ENCODE results near the gene FGF14.

Gene FGF14

GRCh38 chr13:101783554-101783953 is 618.3 kb downstream of the FGF14 start:
- H3K9me3 ChIP-seq = no peaks in the 10 kb centered on the region
- H3K27ac ChIP-seq = no peak overlapping the region
- H4K20me1 ChIP-seq = no peaks in the 10 kb centered on the region
- no peaks in the 10 kb centered on the region for H3K4me1 ChIP-seq
- no peak overlapping the region for H3K4me2 ChIP-seq
- no peak overlapping the region for H3K9ac ChIP-seq
- H3K4me3 ChIP-seq = no peak overlapping the region
- no peaks in the 10 kb centered on the region for H3K27me3 ChIP-seq
- no peaks in the 10 kb centered on the region for H3K36me3 ChIP-seq
- TF ChIP-seq Cebpa-rat (IDR thresholded peaks at IDR 0.05) = no peak

- no peaks in the 10 kb centered on the region for H3K27me3 ChIP-seq
- no peak overlapping the region for H3K4me2 ChIP-seq
- H3K4me1 ChIP-seq = no peaks in the 10 kb centered on the region
- H3K36me3 ChIP-seq = no peaks in the 10 kb centered on the region
- no peak overlapping the region for H3K4me3 ChIP-seq
- TF ChIP-seq Cebpa-rat (IDR thresholded peaks at IDR 0.05) = no peak
- H3K27ac ChIP-seq = no peak overlapping the region
- H4K20me1 ChIP-seq = no peaks in the 10 kb centered on the region
- H3K9ac ChIP-seq = no peak overlapping the region
- no peaks in the 10 kb centered on the region for H3K9me3 ChIP-seq
Measured at GRCh38 chr13:101780211-101780610, 621.6 kb downstream of the FGF14 start.

- no peak overlapping the region for H3K4me2 ChIP-seq
- H4K20me1 ChIP-seq = no peaks in the 10 kb centered on the region
- no peak for TF ChIP-seq Cebpa-rat (IDR thresholded peaks at IDR 0.05)
- no peaks in the 10 kb centered on the region for H3K27me3 ChIP-seq
- no peak overlapping the region for H3K9ac ChIP-seq
- H3K4me1 ChIP-seq = no peaks in the 10 kb centered on the region
- H3K36me3 ChIP-seq = no peaks in the 10 kb centered on the region
- no peak overlapping the region for H3K4me3 ChIP-seq
- H3K27ac ChIP-seq = no peak overlapping the region
- no peaks in the 10 kb centered on the region for H3K9me3 ChIP-seq
Measured at GRCh38 chr13:101779147-101779546, 622.7 kb downstream of the FGF14 start.

GRCh38 chr13:101775267-101775666 is 626.6 kb downstream of the FGF14 start:
- TF ChIP-seq Cebpa-rat (IDR thresholded peaks at IDR 0.05) = no peak
- Histone ChIP-seq H4K20me1 (no peaks in the 10 kb centered on the region), H3K4me3 (no peak overlapping the region), H3K4me2 (no peak overlapping the region), H3K9me3 (no peaks in the 10 kb centered on the region), H3K27ac (no peak overlapping the region), H3K27me3 (no peaks in the 10 kb centered on the region), H3K4me1 (no peaks in the 10 kb centered on the region), H3K9ac (no peak overlapping the region), H3K36me3 (no peaks in the 10 kb centered on the region)

- Histone ChIP-seq H3K9ac (no peak overlapping the region), H3K36me3 (no peaks in the 10 kb centered on the region), H3K4me1 (no peaks in the 10 kb centered on the region), H3K4me3 (no peak overlapping the region), H3K4me2 (no peak overlapping the region), H3K27ac (no peak overlapping the region), H4K20me1 (no peaks in the 10 kb centered on the region), H3K27me3 (no peaks in the 10 kb centered on the region), H3K9me3 (no peaks in the 10 kb centered on the region)
- TF ChIP-seq Cebpa-rat (IDR thresholded peaks at IDR 0.05) = no peak
Measured at GRCh38 chr13:101774393-101774792, 627.5 kb downstream of the FGF14 start.

- no peaks in the 10 kb centered on the region for H3K27me3 ChIP-seq
- H3K4me2 ChIP-seq = no peak overlapping the region
- no peak overlapping the region for H3K4me3 ChIP-seq
- no peaks in the 10 kb centered on the region for H3K36me3 ChIP-seq
- TF ChIP-seq Cebpa-rat (IDR thresholded peaks at IDR 0.05) = no peak
- no peaks in the 10 kb centered on the region for H4K20me1 ChIP-seq
- H3K9ac ChIP-seq = no peak overlapping the region
- no peak overlapping the region for H3K27ac ChIP-seq
- no peaks in the 10 kb centered on the region for H3K9me3 ChIP-seq
- no peaks in the 10 kb centered on the region for H3K4me1 ChIP-seq
Measured at GRCh38 chr13:101773062-101773461, 628.8 kb downstream of the FGF14 start.

- no peak for TF ChIP-seq Cebpa-rat (IDR thresholded peaks at IDR 0.05)
- Histone ChIP-seq H3K4me1 (no peaks in the 10 kb centered on the region), H3K27me3 (no peaks in the 10 kb centered on the region)
Measured at GRCh38 chr13:101767131-101767530, 634.7 kb downstream of the FGF14 start.

GRCh38 chr13:101763191-101763590 is 638.7 kb downstream of the FGF14 start:
- Histone ChIP-seq H3K9me3 (no peaks in the 10 kb centered on the region), H3K36me3 (no peaks in the 10 kb centered on the region), H3K4me1 (no peaks in the 10 kb centered on the region), H4K20me1 (no peaks in the 10 kb centered on the region), H3K9ac (no peak overlapping the region), H3K27me3 (no peaks in the 10 kb centered on the region), H3K27ac (no peak overlapping the region), H3K4me3 (no peak overlapping the region), H3K4me2 (no peak overlapping the region)
- TF ChIP-seq Cebpa-rat (IDR thresholded peaks at IDR 0.05) = no peak

More at GRCh38 chr13:101767131-101767530, 634.7 kb downstream of the FGF14 start:
- Histone ChIP-seq H3K27ac (no peak overlapping the region), H3K9me3 (no peaks in the 10 kb centered on the region), H3K4me3 (no peak overlapping the region), H3K9ac (no peak overlapping the region), H4K20me1 (no peaks in the 10 kb centered on the region), H3K36me3 (no peaks in the 10 kb centered on the region), H3K4me2 (no peak overlapping the region)

- H3K9ac ChIP-seq = no peak overlapping the region
- no peaks in the 10 kb centered on the region for H3K27me3 ChIP-seq
- H3K4me3 ChIP-seq = no peak overlapping the region
- no peak overlapping the region for H3K27ac ChIP-seq
- H3K9me3 ChIP-seq = no peaks in the 10 kb centered on the region
- no peak for TF ChIP-seq Cebpa-rat (IDR thresholded peaks at IDR 0.05)
- no peak overlapping the region for H3K4me2 ChIP-seq
- H3K36me3 ChIP-seq = no peaks in the 10 kb centered on the region
- H4K20me1 ChIP-seq = no peaks in the 10 kb centered on the region
- no peaks in the 10 kb centered on the region for H3K4me1 ChIP-seq
Measured at GRCh38 chr13:101757446-101758039, 644.3 kb downstream of the FGF14 start.

GRCh38 chr13:101755228-101755887 is 646.5 kb downstream of the FGF14 start:
- no peaks in the 10 kb centered on the region for H3K9me3 ChIP-seq
- H3K27ac ChIP-seq = no peak overlapping the region
- H3K9ac ChIP-seq = no peak overlapping the region
- H4K20me1 ChIP-seq = no peaks in the 10 kb centered on the region
- H3K4me1 ChIP-seq = no peaks in the 10 kb centered on the region
- no peak for TF ChIP-seq Cebpa-rat (IDR thresholded peaks at IDR 0.05)
- H3K4me2 ChIP-seq = no peak overlapping the region
- H3K4me3 ChIP-seq = no peak overlapping the region
- H3K36me3 ChIP-seq = no peaks in the 10 kb centered on the region
- no peaks in the 10 kb centered on the region for H3K27me3 ChIP-seq

All from BLaER1 (cell line).